ENCODE measurements around the gene SSX2IP.
A peak's percentile ranks its signal among the peaks of the same experiment; 100 is the strongest.
"Not testable (repeated sequence)": the region's sequence is repeated elsewhere in the genome, so short reads cannot be mapped to it uniquely, and the experiment has no call there.

Gene SSX2IP, protein sequence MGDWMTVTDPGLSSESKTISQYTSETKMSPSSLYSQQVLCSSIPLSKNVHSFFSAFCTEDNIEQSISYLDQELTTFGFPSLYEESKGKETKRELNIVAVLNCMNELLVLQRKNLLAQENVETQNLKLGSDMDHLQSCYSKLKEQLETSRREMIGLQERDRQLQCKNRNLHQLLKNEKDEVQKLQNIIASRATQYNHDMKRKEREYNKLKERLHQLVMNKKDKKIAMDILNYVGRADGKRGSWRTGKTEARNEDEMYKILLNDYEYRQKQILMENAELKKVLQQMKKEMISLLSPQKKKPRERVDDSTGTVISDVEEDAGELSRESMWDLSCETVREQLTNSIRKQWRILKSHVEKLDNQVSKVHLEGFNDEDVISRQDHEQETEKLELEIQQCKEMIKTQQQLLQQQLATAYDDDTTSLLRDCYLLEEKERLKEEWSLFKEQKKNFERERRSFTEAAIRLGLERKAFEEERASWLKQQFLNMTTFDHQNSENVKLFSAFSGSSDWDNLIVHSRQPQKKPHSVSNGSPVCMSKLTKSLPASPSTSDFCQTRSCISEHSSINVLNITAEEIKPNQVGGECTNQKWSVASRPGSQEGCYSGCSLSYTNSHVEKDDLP

DNA sequence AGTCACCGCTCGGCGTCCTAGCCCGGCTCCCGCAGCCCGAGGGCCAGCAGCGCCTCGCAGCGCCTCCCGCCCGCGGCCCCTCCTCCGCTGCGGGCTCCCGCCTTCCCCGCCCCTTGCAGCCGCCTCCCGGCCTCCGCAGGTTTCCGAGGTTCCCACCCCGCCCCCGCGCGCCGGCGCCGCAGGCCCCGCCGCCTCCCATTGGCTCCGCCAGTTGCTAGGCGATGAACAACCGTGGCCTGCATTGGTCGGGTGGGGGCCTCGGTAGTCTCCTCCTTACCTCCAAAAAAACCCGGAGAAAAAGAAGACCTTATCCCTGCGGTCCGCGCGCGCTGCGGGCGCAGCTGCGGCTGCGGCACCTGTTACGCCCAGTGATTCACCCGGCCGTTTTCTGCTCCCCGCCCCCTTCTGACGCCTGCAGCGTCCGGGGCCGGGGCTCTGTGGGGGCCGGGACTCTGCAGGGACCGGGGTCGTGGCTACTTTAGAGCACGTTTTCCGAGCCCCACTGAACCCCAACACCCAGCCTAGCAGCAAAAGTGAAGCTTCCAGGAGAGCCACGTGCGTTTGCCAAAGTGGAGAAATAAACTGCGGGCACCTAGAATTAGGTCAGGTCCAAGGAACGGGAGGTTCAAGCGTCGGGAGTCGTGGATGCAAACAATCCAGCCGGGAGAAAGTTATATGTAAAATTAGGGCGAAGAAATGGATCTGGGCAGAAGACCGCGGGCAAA, at the start of gene SSX2IP:
SSX2IP (minus strand) TSS at position 65 of the 725 bp plus-strand sequence. CDS start 19,242 bp downstream, outside the sequence.
- peak; percentile 100 for DNase-seq (ENCODE audit: low read depth in 2 of 2)

DNA sequence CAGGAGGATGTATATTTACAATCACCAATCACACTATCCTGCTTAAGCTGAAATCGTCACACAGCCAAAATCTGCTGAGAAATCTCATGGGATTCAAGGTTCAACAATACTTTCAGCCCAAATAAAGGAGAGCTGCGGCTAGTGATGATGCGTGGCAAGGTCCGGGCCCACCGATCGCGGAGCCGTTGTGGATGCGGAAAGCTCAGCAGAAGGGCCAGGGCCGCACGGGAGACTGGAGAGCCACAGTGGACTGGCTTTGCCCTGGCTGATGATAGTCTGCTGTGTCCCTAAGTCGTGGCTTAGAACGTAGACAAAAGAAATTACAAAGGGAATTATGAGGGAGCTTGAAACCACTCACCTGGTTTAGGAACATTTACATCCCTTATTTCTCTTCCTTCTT, 48.0 kb upstream of the SSX2IP start:
- DNase-seq (ENCODE audit: low read depth in 2 of 2): no peak

DNA sequence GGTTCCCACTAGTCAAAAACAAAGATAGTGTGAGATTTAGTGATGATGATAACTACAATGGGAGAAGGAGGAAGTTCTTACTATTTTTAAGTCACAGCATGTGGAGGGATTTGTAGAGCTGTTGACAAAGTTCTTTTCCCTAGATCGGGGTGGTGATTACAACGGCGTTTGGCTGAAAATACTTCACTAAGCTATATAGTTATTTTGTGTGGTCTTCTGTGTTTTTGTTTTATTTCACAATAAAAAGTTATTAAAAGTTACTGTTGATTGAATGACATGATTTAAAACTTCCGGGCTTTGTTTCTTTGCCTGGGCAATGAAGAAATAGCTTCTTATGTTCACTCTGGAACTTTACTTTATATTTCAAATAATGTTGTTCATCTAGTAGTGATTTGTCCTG, 47.3 kb upstream of the SSX2IP start:
- no peak for DNase-seq (ENCODE audit: low read depth in 2 of 2)

DNA sequence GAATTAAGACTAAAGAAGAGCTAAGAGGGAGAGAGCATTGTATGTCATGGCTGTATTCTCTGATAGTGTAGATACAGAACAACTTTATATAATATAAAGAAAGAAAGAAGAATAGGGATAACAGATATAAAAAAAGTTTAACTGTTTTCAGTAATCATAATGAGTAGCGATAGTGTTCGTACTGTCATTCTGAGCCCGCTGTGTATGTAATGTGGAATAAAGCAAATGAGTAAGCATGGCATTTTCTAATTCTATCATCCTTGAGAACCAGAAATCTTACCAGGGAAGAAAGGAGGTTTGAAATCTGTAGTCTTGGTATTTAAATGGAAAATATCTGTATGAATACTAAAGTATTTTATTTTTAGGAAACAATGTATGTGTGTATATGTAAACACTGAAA, 46.7 kb upstream of the SSX2IP start:
- no peak for DNase-seq (ENCODE audit: low read depth in 2 of 2)

DNA sequence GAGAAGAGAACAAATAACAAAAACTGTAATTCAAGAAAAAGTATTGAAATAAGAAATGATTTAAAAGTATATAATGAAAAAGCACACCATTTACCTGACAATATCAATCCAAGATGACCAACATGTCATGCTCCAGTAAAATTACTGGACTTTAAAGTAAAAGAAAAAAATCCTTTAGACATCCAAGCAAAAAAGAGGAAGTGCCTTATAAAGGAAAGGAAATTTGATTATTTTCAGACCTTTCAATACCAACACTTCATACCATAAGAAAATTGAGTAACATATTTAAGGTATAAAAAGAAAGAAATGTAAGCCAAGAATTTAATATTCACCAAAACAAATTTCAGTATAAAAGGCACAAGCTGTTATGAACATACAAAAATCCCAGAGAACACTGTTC, 46.2 kb upstream of the SSX2IP start:
- DNase-seq (ENCODE audit: low read depth in 2 of 2): no peak

DNA sequence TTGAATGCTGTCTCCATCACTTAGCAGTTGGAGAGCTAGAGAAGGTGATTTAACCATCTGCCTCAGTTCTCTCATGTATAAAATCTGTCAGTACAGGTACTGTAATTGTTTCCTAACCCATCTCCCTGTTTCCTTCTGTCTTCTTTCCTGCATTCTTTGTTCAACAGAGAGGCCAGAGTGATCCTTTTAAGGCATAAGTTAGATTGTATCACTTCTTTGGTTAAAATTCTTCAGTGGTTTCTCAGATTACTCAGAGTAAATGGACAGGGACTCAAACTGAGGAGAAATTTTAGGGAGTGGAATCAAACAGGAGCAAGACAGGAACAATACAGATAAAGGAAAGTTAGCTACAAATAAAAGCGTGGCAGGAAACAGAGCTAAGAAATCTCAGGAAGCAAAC, 45.2 kb upstream of the SSX2IP start:
- no peak for DNase-seq (ENCODE audit: low read depth in 2 of 2)

DNA sequence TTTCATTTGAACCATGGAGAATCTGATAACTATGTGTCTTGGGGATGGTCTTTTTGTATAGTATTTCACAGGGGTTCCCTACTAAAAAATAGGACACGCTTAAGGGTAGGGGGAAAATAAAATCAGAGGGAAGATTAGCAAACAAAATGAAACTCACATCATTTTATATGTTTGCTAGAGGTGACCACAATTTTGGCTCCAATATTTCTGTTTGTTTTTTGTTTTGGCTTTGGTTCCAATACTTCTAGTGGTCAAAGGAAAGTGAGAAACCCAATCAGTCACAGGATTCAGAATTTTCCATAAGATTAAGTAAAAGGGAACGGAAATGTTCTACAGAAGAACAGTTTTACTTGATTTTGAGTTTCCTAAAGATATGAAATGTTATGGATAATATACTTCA, 42.3 kb upstream of the SSX2IP start:
- no peak for DNase-seq (ENCODE audit: low read depth in 2 of 2)

DNA sequence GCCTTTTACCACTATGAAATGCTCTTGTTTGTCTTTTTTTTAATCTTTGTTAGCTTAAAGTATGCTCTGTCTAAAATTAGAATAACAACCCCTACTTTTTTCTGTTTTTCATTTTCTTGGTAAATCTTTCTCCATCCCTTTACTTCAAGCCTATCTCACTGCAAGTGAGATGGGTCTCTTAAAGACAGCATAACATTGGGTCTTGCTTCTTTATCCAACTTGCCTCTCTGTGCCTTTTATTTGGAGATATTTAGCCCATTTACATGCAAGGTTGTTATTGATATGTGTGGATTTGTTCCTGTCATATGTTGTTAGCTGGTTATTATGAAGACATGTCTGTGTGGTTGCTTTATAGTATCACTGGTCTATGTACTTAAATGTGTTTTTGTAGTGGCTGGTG, 41.3 kb upstream of the SSX2IP start:
- no peak for DNase-seq (ENCODE audit: low read depth in 2 of 2)

DNA sequence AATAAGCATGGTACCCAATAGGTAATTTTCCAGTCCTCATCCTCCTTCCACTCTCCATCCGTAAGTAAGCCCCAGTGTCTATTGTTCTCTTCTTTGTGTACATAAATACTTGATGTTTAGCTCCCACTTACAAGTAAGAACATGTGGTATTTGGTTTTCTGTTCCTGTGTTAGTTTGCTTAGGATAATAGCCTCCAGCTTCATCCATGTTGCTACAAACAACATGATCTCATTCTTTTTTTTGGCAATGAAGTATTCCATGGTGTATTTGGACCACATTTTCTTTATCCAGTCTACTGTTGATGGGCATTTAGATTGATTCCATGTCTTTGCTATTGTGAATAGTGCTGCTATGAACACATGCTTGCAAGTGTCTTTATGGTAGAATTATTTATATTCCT, 37.5 kb upstream of the SSX2IP start:
- not testable (repeated sequence) for DNase-seq (ENCODE audit: low read depth in 2 of 2)

DNA sequence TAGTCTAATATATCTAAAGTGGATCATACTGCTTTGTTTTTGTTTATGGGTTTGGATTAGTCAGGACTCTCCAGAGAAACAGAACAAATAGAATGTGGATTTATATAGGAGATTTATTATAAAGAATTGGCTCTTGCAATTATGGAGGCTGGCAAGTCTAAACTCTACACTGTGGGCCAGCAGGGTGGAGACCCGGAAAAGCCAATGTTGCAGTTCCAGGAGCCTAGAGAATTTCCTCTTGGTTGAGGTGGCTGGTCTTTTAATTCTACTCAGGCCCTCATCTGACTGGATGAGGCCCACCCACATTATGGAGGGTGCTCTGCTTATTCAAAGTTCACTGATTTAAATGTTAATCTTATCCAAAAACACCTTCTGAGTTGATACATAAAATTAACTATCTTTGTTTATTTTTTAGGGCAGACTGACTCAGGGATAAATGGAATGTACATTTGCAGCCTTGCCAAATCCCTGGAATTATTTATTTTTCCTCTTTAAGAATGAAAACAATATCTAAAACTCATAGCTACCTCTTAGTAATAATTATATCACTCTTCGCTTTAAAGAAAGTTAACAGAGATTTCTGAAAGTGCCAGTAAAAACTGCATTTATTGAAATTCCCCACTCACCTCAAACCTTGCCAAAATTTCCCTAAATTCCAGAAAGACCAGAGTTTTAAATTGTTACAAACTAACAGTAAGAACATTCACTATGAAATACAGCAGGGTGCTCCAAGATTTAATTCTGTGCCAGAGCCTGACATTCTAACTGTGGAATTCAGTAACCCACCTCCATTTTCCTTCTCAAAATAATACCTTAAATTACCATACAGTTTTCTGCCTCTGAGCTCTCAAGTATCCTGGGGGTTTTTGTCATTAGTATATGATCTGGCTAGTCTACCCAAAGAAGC, 36.6 kb upstream of the SSX2IP start:
- no peak for DNase-seq (ENCODE audit: low read depth in 2 of 2)

DNA sequence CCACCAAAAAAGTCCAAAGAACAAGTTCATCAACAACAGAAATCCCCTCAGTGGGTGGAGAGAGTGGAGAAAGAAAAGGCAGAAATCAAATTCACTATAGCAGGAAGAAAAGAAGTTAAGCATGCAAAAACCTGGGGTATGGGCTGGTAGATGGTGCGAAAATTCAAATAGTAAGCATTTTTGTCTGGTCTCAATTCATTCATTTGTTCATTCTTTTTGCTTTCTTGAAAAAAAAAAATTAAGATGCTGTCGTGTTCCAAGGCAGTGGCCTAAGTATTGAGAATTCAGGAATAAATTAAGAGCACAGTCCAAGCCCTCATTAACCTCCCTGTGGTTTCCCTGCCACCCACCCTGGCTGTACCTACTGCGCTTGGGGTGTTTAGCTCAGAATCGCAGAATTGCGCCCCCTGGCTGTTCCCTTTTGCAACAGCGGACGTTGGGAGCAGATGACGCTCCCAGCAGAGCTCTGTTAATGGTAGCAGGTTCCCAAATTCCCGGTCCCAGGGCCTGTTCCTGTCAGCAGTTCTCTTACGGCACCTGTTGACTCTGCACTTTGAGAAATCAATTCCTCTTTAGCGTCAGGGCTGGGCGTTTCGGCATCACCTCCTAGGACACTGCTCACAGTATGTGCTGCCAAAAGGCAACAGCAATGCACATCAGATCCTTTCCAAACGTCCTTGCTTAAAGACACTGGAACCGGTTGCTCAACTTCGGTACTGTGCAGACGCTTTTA, 34.0 kb upstream of the SSX2IP start:
- peak; percentile 33 to 40 for DNase-seq (ENCODE audit: low read depth in 2 of 2)

DNA sequence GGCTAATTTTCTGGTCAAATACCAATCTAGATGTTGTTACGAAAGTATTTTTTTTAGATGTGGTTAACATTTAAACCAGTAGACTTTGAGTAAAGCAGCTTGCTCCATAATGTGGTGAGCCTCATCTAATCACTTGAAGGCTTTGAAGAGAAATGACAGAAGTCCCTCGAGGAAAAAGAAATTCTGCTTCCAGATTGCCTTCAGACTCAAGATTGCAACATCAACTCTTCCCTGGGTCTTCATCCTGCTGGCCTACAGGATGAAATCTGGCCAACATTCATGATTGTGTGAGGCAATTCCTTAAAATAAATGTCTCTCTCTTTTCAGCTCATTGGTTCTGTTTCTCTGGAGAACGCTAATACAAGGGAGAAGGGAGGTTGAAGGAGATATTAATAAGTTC, 32.5 kb upstream of the SSX2IP start:
- no peak for DNase-seq (ENCODE audit: low read depth in 2 of 2)

DNA sequence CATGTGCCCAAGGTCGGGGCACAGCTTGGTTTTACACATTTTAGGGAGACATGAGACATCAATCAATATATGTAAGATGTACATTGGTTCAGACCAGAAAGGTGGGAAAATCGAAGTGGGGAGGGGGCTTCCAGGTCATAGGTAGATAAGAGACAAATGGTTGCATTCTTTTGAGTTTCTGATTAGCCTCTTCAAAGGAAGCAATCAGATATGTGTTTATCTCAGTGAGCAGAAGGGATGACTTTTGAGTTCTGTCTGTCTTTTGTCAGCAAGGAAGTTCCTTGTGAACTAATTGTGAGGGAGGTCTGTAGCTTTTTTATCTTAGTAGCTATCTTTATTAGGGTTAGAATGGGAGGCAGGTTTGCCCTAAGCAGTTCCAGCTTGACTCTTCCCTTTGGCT, 31.6 kb upstream of the SSX2IP start:
- DNase-seq (ENCODE audit: low read depth in 2 of 2): not testable (repeated sequence)

DNA sequence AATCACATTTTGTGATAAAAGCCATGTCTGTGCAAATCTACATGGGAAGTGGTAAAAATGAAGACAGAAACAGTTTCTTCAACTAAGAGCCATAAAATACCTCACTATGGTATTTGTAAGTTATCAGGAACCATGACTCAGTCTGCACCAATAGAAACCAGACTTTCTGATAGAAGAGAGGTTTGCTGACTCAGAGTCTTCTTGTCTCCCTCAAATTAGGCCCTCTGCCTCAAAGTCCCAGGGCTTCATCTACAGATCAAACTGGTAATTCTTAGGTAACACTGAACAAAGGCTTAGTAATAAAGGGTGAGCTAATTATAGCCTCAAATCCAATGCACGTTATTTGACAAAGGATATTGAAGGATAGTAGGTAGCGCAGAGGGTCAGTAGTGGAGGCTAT, 30.9 kb upstream of the SSX2IP start:
- no peak for DNase-seq (ENCODE audit: low read depth in 2 of 2)

DNA sequence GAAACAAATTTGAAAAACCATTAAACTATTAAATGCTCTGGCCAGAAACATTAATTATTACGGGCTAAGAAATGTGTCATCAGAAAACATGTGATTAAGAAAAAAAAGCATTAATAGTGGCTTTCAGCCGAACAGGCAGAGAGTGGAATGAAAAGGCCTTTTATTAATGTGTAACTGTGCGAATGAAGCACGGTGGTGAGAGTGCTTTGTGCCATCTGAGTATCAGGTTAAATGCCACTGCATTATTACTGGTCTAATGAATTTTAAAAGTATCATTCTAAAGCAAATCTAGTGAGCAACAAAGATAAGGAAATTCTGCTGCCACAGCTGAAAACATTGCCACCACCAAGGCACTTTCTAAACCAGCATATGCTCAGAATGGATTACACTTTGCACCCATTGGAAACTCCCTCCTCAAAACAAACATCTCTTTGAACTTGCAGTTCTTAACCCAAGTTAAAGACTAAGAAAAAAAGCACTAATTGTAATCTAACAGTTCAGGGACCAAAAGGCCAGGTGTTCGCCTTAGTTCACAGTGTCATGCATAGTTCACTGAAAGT, 30.0 kb upstream of the SSX2IP start:
- no peak for DNase-seq (ENCODE audit: low read depth in 2 of 2)

DNA sequence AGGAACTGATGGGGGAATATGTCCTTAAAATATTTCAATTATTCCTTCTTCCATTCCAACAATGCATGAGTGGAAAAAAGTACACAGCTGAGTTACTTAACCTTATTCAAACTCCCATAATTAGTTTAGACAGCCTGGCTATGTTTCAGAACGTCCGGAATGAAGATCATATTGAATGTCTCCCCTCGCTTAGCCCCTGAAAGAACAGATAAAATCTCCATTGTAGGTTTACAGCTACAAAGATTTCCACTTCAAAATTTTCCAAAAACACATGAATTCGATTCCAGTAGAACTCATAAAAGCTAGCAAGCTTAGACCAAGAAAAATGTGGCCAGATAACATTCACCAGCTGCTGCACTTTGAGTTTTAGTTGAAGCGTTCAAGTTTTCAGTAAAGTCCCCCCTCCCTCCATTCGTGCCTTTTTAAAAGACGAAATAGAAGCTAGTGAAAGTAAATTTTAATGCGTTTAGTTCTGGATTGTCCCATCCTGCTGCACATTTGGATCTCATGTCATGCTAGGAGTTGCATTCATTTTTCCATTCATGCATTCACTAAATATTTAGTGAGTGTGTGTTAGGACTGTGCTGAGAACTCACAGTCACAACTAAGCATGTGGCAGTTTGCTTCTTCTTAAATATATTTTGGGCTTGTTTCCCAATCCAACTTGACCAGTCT, 29.4 kb upstream of the SSX2IP start:
- DNase-seq (ENCODE audit: low read depth in 2 of 2): no peak

DNA sequence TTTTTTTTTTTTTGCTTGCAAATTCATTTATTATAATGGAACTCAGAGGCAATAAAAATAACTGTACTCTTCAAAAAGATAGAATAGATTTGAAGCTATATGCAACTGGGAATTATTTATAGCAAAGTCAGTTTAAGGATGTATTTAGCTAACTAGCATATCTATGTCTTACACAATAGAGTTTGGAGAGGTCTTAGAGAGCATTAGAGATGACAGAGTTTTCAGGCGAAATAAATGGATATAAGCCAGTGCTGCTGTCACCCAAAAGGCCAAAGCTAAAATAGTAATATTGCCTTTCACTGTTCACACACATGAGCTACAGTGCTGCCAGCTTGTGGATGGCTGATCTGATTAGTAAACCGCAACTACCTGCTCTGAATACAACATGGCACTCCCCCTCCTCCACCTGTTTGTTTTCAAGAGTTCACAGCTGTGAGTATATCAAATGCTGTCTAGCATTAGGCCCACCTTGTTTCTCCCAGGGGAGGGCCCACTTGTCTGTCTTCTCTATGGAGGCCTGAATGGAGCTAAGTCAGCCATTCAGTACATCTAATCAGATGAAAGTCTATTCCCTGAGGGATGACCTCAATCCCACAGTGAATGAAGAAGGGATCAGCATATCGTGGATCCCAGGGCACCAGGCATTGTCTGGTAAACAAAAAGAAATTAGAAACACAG, 25.2 kb upstream of the SSX2IP start:
- no peak for DNase-seq (ENCODE audit: low read depth in 2 of 2)

DNA sequence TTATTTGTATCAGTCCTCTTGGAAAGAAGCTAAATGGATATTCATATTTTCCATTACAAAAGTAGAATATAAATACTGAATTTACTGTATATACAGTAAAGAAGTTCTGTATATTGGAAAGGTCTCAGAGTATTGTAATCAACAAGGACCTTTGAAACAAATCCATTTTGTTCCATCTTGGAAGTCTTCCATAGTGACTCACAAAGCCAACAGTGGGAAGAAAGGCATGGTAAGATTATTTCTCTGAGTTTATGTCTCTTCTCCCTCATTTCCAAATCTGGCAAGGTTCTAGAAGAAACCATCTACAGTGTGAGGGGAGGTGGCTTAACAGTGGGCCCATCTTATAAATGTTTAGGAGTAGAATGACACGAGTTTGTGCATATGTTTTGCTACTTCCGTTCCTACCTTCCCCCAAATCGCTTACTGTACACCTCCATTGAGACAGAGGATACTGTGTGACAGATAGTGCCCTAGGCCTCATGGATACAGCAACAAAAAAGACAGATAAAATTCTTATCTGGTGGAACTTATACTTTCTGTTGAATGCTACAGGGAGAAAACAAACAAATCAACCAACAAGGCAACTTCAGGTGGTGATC, 22.1 kb upstream of the SSX2IP start:
- no peak for DNase-seq (ENCODE audit: low read depth in 2 of 2)

DNA sequence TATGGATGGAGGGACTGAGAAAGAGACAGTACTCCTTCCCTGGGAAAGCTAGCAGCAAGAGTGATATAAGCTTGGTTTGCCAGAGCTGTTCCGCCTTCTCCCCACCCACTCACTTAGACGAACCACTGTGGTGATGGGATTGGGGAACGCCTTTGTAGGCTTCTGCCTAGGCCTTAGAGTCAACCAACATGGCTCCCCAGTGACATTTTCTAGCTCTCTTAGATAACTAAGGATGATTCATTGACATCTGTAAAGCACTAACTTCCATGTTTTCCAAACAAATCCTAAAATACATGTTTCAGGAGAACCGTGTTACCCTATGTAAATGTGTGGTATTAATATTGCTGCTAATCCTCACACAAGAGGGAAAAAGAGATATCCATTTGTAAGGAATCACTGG, 21.6 kb upstream of the SSX2IP start:
- no peak for DNase-seq (ENCODE audit: low read depth in 2 of 2)

Data from stimulated activated CD4-positive, alpha-beta T cell treated with anti-CD3 and anti-CD28 coated beads, Interleukin-1b, Interleukin-23, amount 100 ng/mL, for 4 hours (primary cell).